ENCODE results near the gene SLC2A5. TPM values are rescaled to one million over a fixed set of nuclear protein-coding genes. Genes with fewer than 3 reads are reported as not detected.

Gene SLC2A5
- total RNA-seq, 1 experiment from 2014 or later = 0.11 TPM

- in situ Hi-C loops (cut with HindIII; ENCODE audit: low pct_unique_long_range_greater_than_20kb, low sequenced_read_pairs) = no loop called here
- no peak for DNase-seq (ENCODE audit: low read depth, low spot score)
Measured at GRCh38 chr1:9071554-9072235, 2.3 kb upstream of the SLC2A5 start.

DNA sequence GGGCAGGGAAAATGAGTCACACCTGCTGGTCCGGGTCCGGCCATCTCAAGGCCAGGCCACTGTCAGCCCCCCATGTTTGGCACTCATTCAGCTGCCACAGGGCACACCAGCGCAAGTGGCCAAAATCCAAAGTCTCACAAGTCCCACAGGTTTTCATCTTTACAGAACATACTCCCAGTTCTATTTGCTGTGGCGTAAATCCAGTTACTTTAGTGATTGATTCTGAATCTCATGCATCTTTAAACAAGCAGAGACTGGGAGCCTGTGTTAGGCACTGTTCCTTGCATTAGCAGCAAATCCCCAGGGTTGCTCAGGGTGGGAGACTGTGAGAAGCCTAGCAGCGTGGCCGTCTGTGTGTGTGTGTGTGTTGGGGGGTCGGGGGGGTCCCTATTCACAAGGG is 1.1 kb upstream of the SLC2A5 start:
- in situ Hi-C loops (cut with HindIII; ENCODE audit: low pct_unique_long_range_greater_than_20kb, low sequenced_read_pairs) = no loop called here
- no peak for DNase-seq (ENCODE audit: low read depth, low spot score)

DNA sequence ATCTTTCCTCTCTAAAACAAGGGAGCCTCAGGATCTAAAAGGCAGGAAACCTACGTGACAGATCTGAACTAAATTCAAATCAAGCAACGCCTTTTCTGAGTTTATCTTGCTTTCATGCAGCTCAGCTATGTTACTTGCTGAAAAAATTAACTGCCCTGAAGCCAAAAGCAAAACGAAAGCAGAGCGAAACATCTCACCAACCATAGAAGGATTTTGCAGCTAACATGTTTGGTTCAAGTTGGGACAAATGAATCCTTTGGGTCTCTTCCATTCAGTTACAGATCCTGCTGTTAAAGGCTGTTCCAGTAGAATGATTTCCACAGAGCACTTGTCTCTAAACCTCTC is 482 bp downstream of the SLC2A5 start:
- DNase-seq (ENCODE audit: low read depth, low spot score) = no peak
- in situ Hi-C loops (cut with HindIII; ENCODE audit: low pct_unique_long_range_greater_than_20kb, low sequenced_read_pairs) = no loop called here

DNA sequence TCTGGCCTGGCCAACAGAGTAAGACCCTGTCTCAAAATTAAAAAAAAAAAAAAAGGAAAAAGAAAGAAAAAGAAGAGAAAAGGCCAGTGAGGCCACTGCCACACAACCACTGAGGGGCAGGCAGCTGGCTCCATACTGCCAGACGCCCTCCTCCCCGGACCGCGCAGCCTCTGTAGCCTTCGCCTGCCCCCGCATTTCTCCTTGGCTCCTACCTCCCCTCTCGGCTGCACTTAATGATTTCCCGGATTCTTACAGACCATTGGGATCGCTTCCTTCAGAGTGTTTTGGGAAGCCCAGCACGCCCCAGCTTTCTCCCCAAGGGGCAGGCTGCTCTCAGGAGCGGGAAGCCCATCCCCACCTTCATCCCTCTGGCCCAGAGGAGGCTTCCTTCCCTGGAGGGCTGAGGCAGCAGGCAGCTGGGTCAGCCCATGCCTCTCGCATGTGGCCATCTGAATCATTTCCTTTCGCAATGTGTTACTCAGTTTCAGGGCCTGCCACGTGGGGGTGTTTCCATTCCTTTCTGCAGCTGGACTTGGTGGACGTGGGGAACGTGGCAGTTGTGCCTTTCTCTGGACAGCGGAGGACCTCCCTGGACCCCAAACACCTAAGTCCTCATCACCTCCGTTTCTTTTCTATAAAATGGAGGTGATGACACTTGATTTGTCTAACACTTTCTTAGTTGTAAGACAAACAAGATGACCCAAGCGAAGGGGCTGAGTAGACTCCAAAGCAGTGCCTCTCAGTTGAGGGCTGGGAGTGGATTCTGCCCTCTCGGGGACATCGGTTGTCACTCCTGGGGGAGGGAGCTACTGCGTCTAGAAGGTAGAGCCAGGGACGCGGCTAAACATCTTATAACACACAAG is 2.3 kb downstream of the SLC2A5 start:
- in situ Hi-C loops (cut with HindIII; ENCODE audit: low pct_unique_long_range_greater_than_20kb, low sequenced_read_pairs) = no loop called here
- DNase-seq (ENCODE audit: low read depth, low spot score) = peak; percentile 39

GRCh38 chr1:9065213-9065751 is 4.2 kb downstream of the SLC2A5 start:
- in situ Hi-C loops (cut with HindIII; ENCODE audit: low pct_unique_long_range_greater_than_20kb, low sequenced_read_pairs) = no loop called here
- DNase-seq (ENCODE audit: low read depth, low spot score) = no peak

DNA sequence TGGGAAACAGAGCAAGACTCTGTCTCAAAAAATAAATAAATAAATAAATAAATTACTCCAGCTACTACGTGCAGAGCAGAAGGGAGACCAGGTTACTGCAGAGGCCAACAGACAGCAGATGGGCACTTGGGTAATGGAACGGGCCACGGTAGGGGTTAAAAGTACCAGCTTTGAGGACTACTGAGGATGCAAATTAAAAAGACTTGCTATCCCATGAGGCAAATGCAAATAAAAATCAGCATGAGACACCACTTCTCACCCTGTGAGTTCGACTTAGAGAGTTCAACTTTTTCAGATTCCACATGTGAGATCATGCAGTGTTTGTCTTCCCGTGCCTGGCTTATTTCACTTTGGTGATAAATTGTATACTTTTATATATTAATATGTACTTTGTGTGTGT is 6.6 kb downstream of the SLC2A5 start:
- no peak for DNase-seq (ENCODE audit: low read depth, low spot score)
- in situ Hi-C loops (cut with HindIII; ENCODE audit: low pct_unique_long_range_greater_than_20kb, low sequenced_read_pairs) = no loop called here

- in situ Hi-C loops (cut with HindIII; ENCODE audit: low pct_unique_long_range_greater_than_20kb, low sequenced_read_pairs) = no loop called here
- DNase-seq (ENCODE audit: low read depth, low spot score) = no peak
Measured at GRCh38 chr1:9062021-9062471, 7.4 kb downstream of the SLC2A5 start.

DNA sequence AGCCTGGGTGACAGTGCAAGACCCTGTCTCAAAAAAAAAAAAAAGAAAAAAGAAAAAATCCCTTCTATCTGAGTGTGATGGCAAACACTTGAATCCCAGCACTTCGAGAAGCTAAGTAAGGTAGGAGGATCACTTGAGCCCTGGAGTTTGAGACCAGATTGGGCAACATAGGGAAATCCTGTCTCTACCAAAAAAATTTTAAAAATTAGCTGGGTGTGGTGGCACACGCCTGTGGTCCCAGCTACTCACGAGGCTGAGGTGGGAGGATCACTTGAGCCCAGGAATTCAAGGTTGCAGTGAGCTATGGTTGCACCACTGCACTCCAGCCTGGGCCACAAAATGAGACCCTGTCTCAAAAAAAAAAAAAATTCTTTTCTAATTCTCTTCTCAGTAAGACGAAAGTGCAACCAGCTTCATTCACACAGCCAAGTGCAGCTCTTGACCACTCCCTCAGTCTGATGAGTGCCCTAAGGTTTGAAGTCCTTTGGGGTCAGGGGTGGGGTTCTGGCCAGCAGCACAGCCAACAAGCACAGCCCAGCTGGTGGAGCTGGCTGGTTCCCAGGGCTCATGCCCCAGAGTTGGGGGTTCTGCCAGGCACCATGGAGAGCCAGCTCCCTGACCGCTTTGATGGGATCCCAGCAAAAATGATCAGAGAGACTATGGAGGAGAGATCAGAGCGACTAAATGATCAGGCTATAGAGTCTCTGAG is 8.0 kb downstream of the SLC2A5 start:
- in situ Hi-C loops (cut with HindIII; ENCODE audit: low pct_unique_long_range_greater_than_20kb, low sequenced_read_pairs) = no loop called here
- no peak for DNase-seq (ENCODE audit: low read depth, low spot score)

DNA sequence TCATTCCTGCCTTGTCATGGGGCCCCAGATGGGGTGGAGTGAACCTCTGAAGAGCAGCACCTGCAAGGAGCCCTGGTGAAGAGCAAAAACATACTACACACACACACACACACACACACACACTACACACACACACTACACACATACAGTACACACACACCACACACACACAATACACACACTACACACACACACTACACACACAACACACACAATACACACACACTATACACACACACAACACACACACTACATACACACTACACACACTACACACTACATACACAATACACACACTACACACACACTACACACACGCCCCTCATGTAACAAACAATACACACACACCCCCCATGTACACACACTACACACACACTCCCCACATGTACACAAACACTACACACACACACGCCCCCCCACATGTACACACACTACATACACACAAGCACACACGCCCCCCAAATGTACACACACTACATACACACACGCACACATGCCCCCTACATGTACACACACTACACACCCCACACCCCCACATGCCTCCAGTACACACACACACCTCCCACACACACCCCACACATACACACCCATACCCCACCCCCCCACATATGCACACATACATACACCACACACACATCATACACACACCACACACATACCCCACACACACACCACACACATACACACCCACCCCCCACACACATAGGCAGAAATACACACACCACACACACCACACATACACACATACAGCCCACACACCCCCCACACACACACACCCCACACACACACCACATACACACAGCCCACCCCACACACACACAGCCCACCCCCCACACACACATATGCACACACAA is 9.3 kb downstream of the SLC2A5 start:
- no peak for DNase-seq (ENCODE audit: low read depth, low spot score)
- in situ Hi-C loops (cut with HindIII; ENCODE audit: low pct_unique_long_range_greater_than_20kb, low sequenced_read_pairs) = no loop called here

DNA sequence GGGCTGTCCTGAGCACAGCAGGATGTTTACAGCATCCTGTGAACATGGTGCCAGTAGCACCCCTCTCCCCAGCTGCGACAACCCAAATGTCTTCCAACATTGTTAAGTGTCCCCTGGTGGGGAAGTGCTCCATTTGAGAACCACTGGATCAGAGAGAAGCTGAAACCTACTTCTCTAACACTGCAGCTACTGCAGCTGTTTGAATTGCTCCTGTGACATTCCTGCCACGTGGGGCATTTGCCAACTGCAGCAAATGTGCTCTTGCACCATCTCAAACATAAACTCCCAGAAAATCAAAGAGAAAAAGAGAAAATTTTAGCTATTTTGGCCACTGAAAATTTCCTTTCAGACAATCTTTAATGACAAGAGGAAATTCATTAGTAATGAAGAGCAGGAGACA is 11.0 kb downstream of the SLC2A5 start:
- DNase-seq (ENCODE audit: low read depth, low spot score) = peak; percentile 5
- in situ Hi-C loops (cut with HindIII; ENCODE audit: low pct_unique_long_range_greater_than_20kb, low sequenced_read_pairs) = no loop called here

- no peak for DNase-seq (ENCODE audit: low read depth, low spot score)
- in situ Hi-C loops (cut with HindIII; ENCODE audit: low pct_unique_long_range_greater_than_20kb, low sequenced_read_pairs) = no loop called here
Measured at GRCh38 chr1:9057851-9058250, 11.6 kb downstream of the SLC2A5 start.

- in situ Hi-C loops (cut with HindIII; ENCODE audit: low pct_unique_long_range_greater_than_20kb, low sequenced_read_pairs) = no loop called here
- no peak for DNase-seq (ENCODE audit: low read depth, low spot score)
Measured at GRCh38 chr1:9052272-9053049, 17.0 kb downstream of the SLC2A5 start.

- no peak for DNase-seq (ENCODE audit: low read depth, low spot score)
- in situ Hi-C loops (cut with HindIII; ENCODE audit: low pct_unique_long_range_greater_than_20kb, low sequenced_read_pairs) = no loop called here
Measured at GRCh38 chr1:9051379-9051778, 18.1 kb downstream of the SLC2A5 start.

DNA sequence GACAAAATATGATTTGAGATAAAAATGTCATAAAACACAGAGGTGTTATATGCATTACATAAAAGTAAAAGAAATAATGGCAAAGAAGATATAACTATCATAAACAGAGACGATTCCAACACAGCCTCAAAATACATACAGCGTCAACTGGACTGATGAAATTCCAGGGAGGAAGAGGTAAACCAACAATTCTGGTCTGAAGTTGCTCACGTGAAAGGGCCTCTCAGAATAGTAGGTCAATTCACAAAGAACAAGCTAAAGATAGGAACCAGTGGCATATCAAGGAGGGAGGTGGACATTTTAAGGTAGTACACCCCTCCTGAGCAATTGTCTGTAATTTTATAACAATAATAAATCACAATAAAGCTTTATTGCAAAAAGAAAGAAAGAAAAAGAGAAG is 18.6 kb downstream of the SLC2A5 start:
- in situ Hi-C loops (cut with HindIII; ENCODE audit: low pct_unique_long_range_greater_than_20kb, low sequenced_read_pairs) = no loop called here
- peak; percentile 61 for DNase-seq (ENCODE audit: low read depth, low spot score)

- no peak for DNase-seq (ENCODE audit: low read depth, low spot score)
- in situ Hi-C loops (cut with HindIII; ENCODE audit: low pct_unique_long_range_greater_than_20kb, low sequenced_read_pairs) = no loop called here
Measured at GRCh38 chr1:9048551-9048950, 20.9 kb downstream of the SLC2A5 start.

DNA sequence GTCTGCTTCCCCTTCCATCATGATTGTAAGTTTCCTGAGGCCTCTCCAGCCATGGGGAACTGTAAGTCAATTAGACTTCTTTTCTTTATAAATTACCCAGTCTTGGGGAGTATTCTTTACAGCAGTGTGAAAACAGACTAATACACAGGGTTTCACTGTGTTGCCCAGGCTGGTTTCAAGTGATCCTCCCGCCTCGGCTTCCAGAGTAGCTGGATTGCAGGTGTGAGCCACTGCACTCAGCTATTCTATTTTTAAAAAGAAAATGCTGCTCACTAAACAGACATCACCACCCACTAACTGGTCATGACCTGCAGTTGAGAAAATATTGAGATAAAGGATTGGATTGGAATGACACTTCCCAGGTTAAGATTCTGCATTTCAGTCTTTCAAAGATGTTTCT is 22.4 kb downstream of the SLC2A5 start:
- in situ Hi-C loops (cut with HindIII; ENCODE audit: low pct_unique_long_range_greater_than_20kb, low sequenced_read_pairs) = no loop called here
- no peak for DNase-seq (ENCODE audit: low read depth, low spot score)

Data from SK-MEL-5 (cell line).